Fibroblast of lung (primary cell): ENCODE measurements around the gene TYW3. TPM values are rescaled to one million over a fixed set of nuclear protein-coding genes. Genes with fewer than 3 reads are reported as not detected.
"Not testable (repeated sequence)": the region's sequence is repeated elsewhere in the genome, so short reads cannot be mapped to it uniquely, and the experiment has no call there.

Experiments used
- DNase-seq, 2 donors: peaks; one replicate each; pipeline versions ENCODE4 v3.0.0 to v3.0.0-alpha.2; 2010; ENCODE audit warnings: low read depth in 2 of 2
- H2AFZ ChIP-seq: 2 replicates; pipeline ENCODE4 v1.5.1; 2012; ENCODE audit warnings: low read length, control low read depth, inconsistent platforms
- H3K27ac ChIP-seq: 2 replicates; pipeline ENCODE4 v1.5.1; 2011; ENCODE audit warnings: low read length, control low read depth; ENCODE audit not compliant: insufficient read depth
- H3K27me3 ChIP-seq: 2 replicates; pipeline ENCODE4 v1.5.1; 2011; ENCODE audit warnings: mild to moderate bottlenecking, low read length; ENCODE audit not compliant: control insufficient read depth, insufficient read depth
- H3K36me3 ChIP-seq: 2 replicates; pipeline ENCODE4 v1.5.1; 2011; ENCODE audit warnings: low read length; ENCODE audit not compliant: control insufficient read depth, insufficient read depth
- H3K4me1 ChIP-seq: 2 replicates; pipeline ENCODE4 v1.5.1; 2011; ENCODE audit warnings: low read length; ENCODE audit not compliant: control insufficient read depth, insufficient read depth; ENCODE audit errors: extremely low read depth
- H3K4me2 ChIP-seq: 2 replicates; pipeline ENCODE4 v1.5.1; 2011; ENCODE audit warnings: low read length, control low read depth; ENCODE audit not compliant: insufficient read depth; ENCODE audit errors: extremely low read depth
- H3K4me3 ChIP-seq, 4 experiments: fragments of 200-600 bp in 1 of 4; sonication (generic) in 1 of 4; replicated peaks in 1 of 4; 2 replicates each; pipeline ENCODE4 v1.5.1; 2011 to 2016; ENCODE audit warnings: low read length in 4 of 4, low read depth in 3 of 4, mild to moderate bottlenecking in 3 of 4, control low read depth in 2 of 4, inconsistent platforms in 1 of 4, mixed read lengths in 1 of 4; ENCODE audit not compliant: insufficient read depth in 1 of 4; ENCODE audit errors: control extremely low read depth in 1 of 4
- H3K79me2 ChIP-seq: 2 replicates; pipeline ENCODE4 v1.5.1; 2012; ENCODE audit warnings: mild to moderate bottlenecking, low read length, inconsistent platforms; ENCODE audit not compliant: control insufficient read depth, insufficient read depth
- H3K9ac ChIP-seq: 2 replicates; pipeline ENCODE4 v1.5.1; 2011; ENCODE audit warnings: mild to moderate bottlenecking, low read length, control low read depth; ENCODE audit not compliant: insufficient read depth
- H3K9me3 ChIP-seq: 2 replicates; pipeline ENCODE4 v1.5.1; 2012; ENCODE audit warnings: low read depth, low read length; ENCODE audit not compliant: control insufficient read depth, insufficient read depth
- H4K20me1 ChIP-seq: 2 replicates; pipeline ENCODE4 v1.5.1; 2011; ENCODE audit warnings: low read length; ENCODE audit not compliant: control insufficient read depth, insufficient read depth; ENCODE audit errors: extremely low read depth
- CTCF ChIP-seq, 2 donors: IDR thresholded peaks in 1 of 2; conservative IDR thresholded peaks in 1 of 2; 1 replicate in 1 of 2; 2 replicates in 1 of 2; pipeline ENCODE4 v1.5.1; 2011 to 2012; ENCODE audit warnings: low read length in 2 of 2, control low read depth in 1 of 2, inconsistent platforms in 1 of 2, low read depth in 1 of 2, mild to moderate bottlenecking in 1 of 2
- EZH2 ChIP-seq: IDR thresholded peaks from 2 replicates; pipeline ENCODE4 v1.5.1; 2012; ENCODE audit warnings: low read length, control low read depth, mild to moderate bottlenecking; ENCODE audit errors: missing control alignments
- polyA plus RNA-seq, 2 donors: library from polyadenylated mRNA; depleted of rRNA in 1 of 2; stranded (reverse) in 1 of 2; unstranded in 1 of 2; fragments of >200 nt; gene quantifications; 2 replicates each; pipeline ENCODE4 v1.2.1, GENCODE V29; 2011 to 2012; ENCODE audit warnings: missing spikeins in 1 of 2
- total RNA-seq: library from RNA; depleted of rRNA; stranded (reverse); fragments of >200 nt; gene quantifications from 2 replicates; pipeline ENCODE4 v1.2.1, GENCODE V29; 2014

The TYW3 gene
- total and polyA plus RNA-seq, 2 donors (not counting 1 experiment from before 2014, with no cell fraction given): 16.8 to 23.7 TPM

GRCh38 chr1:74753104-74753503 lies 20.2 kb downstream of the TYW3 start:
- Histone ChIP-seq H3K79me2 (no peaks in the 10 kb centered on the region), H4K20me1 (no peaks in the 10 kb centered on the region), H3K27ac (no peak overlapping the region), H3K4me2 (no peak overlapping the region), H3K9me3 (no peaks in the 10 kb centered on the region), H3K9ac (no peak overlapping the region), H2AFZ (no peak overlapping the region), H3K4me1 (no peaks in the 10 kb centered on the region), H3K4me3 (no peak overlapping the region), H3K27me3 (no peaks in the 10 kb centered on the region), H3K36me3 (no peaks in the 10 kb centered on the region)
- DNase-seq: no peak
- no peak for TF ChIP-seq EZH2
- no peak for TF ChIP-seq CTCF (conservative IDR thresholded peaks at IDR 0.05 in 1 of 2, IDR thresholded peaks at IDR 0.05 in 1 of 2; ENCODE audit: low read depth in 1 of 2, low read length in 2 of 2)

- Histone ChIP-seq H3K9ac (no peak overlapping the region), H3K9me3 (no peaks in the 10 kb centered on the region), H3K79me2 (no peaks in the 10 kb centered on the region), H3K36me3 (no peaks in the 10 kb centered on the region), H3K4me3 (no peak overlapping the region), H3K27me3 (no peaks in the 10 kb centered on the region), H3K4me2 (no peak overlapping the region), H3K4me1 (no peaks in the 10 kb centered on the region), H3K27ac (no peak overlapping the region), H4K20me1 (no peaks in the 10 kb centered on the region), H2AFZ (no peak overlapping the region)
- no peak for DNase-seq
- TF ChIP-seq EZH2 (no peak), CTCF (conservative IDR thresholded peaks at IDR 0.05 in 1 of 2, IDR thresholded peaks at IDR 0.05 in 1 of 2; ENCODE audit: low read depth in 1 of 2, low read length in 2 of 2) (no peak)
These were observed 22.5 kb downstream of the TYW3 start for GRCh38 chr1:74755475-74755874.

- H3K9ac ChIP-seq, H3K4me3 ChIP-seq, DNase-seq, H3K9me3 ChIP-seq, H3K4me1 ChIP-seq, H3K27me3 ChIP-seq, H4K20me1 ChIP-seq, H3K36me3 ChIP-seq, H3K4me2 ChIP-seq, H3K79me2 ChIP-seq, H3K27ac ChIP-seq, H2AFZ ChIP-seq: not testable (repeated sequence)
These were observed 23.7 kb downstream of the TYW3 start for GRCh38 chr1:74756650-74757049.
